ENCODE results near the gene MSANTD7. TPM values are rescaled to one million over a fixed set of nuclear protein-coding genes. Genes with fewer than 3 reads are reported as not detected.

The MSANTD7 gene, protein sequence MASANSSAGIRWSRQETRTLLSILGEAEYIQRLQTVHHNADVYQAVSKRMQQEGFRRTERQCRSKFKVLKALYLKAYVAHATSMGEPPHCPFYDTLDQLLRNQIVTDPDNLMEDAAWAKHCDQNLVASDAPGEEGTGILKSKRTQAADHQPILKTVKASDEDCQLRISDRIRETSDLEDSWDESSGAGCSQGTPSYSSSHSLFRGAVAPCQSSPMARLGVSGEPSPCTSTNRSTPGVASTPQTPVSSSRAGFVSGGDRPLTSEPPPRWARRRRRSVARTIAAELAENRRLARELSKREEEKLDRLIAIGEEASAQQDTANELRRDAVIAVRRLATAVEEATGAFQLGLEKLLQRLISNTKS
- total RNA-seq (10 to 100 TPM; 26.2 to 26.9 TPM), total RNA-seq (27.9 to 71.3 (median 41.4) reads per million in 172 experiments)
- 10.7 TPM for polyA plus RNA-seq (2013, experiment 1 of 2)
- polyA plus RNA-seq (2013, experiment 2 of 2): 15.0 TPM

DNA sequence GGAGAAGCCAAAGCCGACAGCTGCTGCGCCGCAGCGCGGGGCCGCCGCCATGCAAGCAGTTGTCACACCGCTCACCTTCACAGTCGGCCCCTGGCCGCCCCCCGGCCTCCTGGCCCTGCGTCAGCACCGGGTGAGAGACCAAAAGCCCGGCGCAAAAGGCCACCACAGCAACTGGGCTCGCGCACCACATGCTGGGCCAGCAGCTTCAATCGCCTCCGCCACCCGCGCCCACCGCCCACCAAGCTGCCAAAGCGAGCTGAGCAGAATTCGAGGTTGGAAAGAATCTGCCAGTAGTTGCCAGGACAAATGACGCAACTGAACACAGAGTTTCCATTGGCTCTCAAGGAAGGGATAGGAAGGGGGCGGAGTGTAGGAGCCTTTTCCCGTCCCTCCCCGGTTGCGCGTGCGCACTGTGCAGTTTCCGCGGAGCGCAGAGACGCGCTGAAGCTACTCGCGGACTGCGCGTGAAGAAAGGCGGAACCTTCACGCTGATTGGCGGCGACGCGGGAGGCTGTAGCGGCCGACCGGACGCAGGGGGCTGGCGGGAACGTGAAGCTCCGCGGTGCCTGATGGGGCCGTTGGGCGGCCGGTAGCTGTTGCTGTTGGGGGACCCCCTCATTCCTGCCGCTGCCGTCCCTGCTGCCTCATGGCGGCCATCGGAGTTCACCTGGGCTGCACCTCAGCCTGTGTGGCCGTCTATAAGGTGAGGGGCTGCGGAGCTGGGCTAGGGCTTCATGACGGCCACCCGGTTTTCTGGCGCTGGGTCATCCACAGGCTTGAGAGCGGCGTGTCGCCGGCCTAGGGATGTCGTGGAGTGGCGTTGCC, at the start of gene MSANTD7, which contains the start of the genes CDNF and HSPA14:
MSANTD7 (plus strand) TSS at position 550 of the 825 bp plus-strand sequence. CDS start 3,979 bp downstream, outside the sequence.
CDNF (minus strand) TSS at position 281 of the 825 bp plus-strand sequence; CDS start at position 190, 91 bp downstream.
HSPA14 (plus strand) TSS at position 550 of the 825 bp plus-strand sequence; CDS start at position 647, 97 bp downstream.
- peak; percentile 97 to 100 (median 99) for DNase-seq
- H3K27me3 ChIP-seq (ENCODE audit: control insufficient read depth in 1 of 2, insufficient read depth in 2 of 2, low read length in 2 of 2): no peaks in the 10 kb centered on the region
- no peak for TF ChIP-seq CTCF (IDR thresholded peaks at IDR 0.05)
- ChIA-PET CTCF (interaction anchor here (0.6 to 1.5 kb wide), 11 partner anchors 13 to 1051 kb away, joined by 3 to 8 read pairs (median 3); no protein-coding TSS in a partner anchor), POLR2A (interaction anchor here (0.5 to 4.9 kb wide), 50 partner anchors 10 to 1536 kb away, joined by 3 to 63 read pairs (median 5); partner anchors contain the start of genes DCLRE1C, MEIG1, PRPF18 and RPP38)
- peak; percentile 93 for ATAC-seq (ENCODE audit: poor library complexity)
- intact Hi-C loops (cut with DNase I, micrococcal nuclease): loop anchor here (2.0 to 10.0 kb wide), 7 partner anchors 114 to 1253 kb away; partner anchors contain the start of genes DCLRE1C (in 1 of the 2), PRPF18 (in 1 of the 2) and RPP38 (in 1 of the 2)
- H3K9me3 ChIP-seq (ENCODE audit: control insufficient read depth in 1 of 2, insufficient read depth in 1 of 2, low read length in 2 of 2): no peaks in the 10 kb centered on the region
- peaks cover 40% of the 10 kb centered on the region for H3K36me3 Mint-ChIP-seq (ENCODE audit: low read depth)
- H3K27ac ChIP-seq (ENCODE audit: low read depth in 1 of 2, low read length in 2 of 2): peak within 1 kb of the TSS; percentile 84 to 88
- H3K27me3 Mint-ChIP-seq: no peaks in the 10 kb centered on the region
- peaks cover 21% of the 10 kb centered on the region for H3K4me1 ChIP-seq (ENCODE audit: insufficient read depth, low read length)
- H3K36me3 ChIP-seq (ENCODE audit: insufficient read depth, low read length): peaks cover 24% of the 10 kb centered on the region
- peak within 1 kb of the TSS; percentile 99 for H3K4me3 Mint-ChIP-seq
- no peaks in the 10 kb centered on the region for H3K9me3 Mint-ChIP-seq
- peak within 1 kb of the TSS; percentile 90 for H3K27ac Mint-ChIP-seq
- H3K4me3 ChIP-seq (ENCODE audit: low read length): peak within 1 kb of the TSS; percentile 97
- peaks cover 32% of the 10 kb centered on the region for H3K4me1 Mint-ChIP-seq (ENCODE audit: low read depth)

- no peak for ATAC-seq (ENCODE audit: poor library complexity)
- Mint-ChIP-seq H3K27me3 (no peaks in the 10 kb centered on the region), H3K9me3 (no peaks in the 10 kb centered on the region), H3K36me3 (ENCODE audit: low read depth) (no peaks in the 10 kb centered on the region), H3K27ac (no peak overlapping the region), H3K4me3 (no peak overlapping the region), H3K4me1 (ENCODE audit: low read depth) (no peaks in the 10 kb centered on the region)
- intact Hi-C loops (cut with DNase I, micrococcal nuclease): no loop called here
- Histone ChIP-seq H3K27me3 (ENCODE audit: control insufficient read depth in 1 of 2, insufficient read depth in 2 of 2, low read length in 2 of 2) (no peaks in the 10 kb centered on the region), H3K4me3 (ENCODE audit: low read length) (no peak overlapping the region), H3K36me3 (ENCODE audit: insufficient read depth, low read length) (no peaks in the 10 kb centered on the region), H3K4me1 (ENCODE audit: insufficient read depth, low read length) (no peaks in the 10 kb centered on the region), H3K27ac (ENCODE audit: low read depth in 1 of 2, low read length in 2 of 2) (no peak overlapping the region), H3K9me3 (ENCODE audit: control insufficient read depth in 1 of 2, insufficient read depth in 1 of 2, low read length in 2 of 2) (no peaks in the 10 kb centered on the region)
- no peak for TF ChIP-seq CTCF (IDR thresholded peaks at IDR 0.05)
- POLR2A ChIA-PET: no interaction called here
- no peak for DNase-seq
- CTCF ChIA-PET: no interaction called here
Observed at GRCh38 chr10:14798636-14799035, 39.5 kb upstream of the MSANTD7 start.

GRCh38 chr10:14800397-14800796, 37.7 kb upstream of the MSANTD7 start:
- Mint-ChIP-seq H3K4me1 (ENCODE audit: low read depth) (no peaks in the 10 kb centered on the region), H3K27ac (no peak overlapping the region), H3K9me3 (no peaks in the 10 kb centered on the region), H3K27me3 (no peaks in the 10 kb centered on the region), H3K36me3 (ENCODE audit: low read depth) (no peaks in the 10 kb centered on the region), H3K4me3 (no peak overlapping the region)
- intact Hi-C loops (cut with DNase I, micrococcal nuclease): no loop called here
- Histone ChIP-seq H3K4me1 (ENCODE audit: insufficient read depth, low read length) (no peaks in the 10 kb centered on the region), H3K36me3 (ENCODE audit: insufficient read depth, low read length) (no peaks in the 10 kb centered on the region), H3K9me3 (ENCODE audit: control insufficient read depth in 1 of 2, insufficient read depth in 1 of 2, low read length in 2 of 2) (no peaks in the 10 kb centered on the region), H3K27ac (ENCODE audit: low read depth in 1 of 2, low read length in 2 of 2) (no peak overlapping the region), H3K4me3 (ENCODE audit: low read length) (no peak overlapping the region), H3K27me3 (ENCODE audit: control insufficient read depth in 1 of 2, insufficient read depth in 2 of 2, low read length in 2 of 2) (no peaks in the 10 kb centered on the region)
- DNase-seq: no peak
- ChIA-PET CTCF (no interaction called here), POLR2A (no interaction called here)
- no peak for TF ChIP-seq CTCF (IDR thresholded peaks at IDR 0.05)
- no peak for ATAC-seq (ENCODE audit: poor library complexity)

Measured in CD4-positive, alpha-beta T cell (primary cell).